Activated CD8-positive, alpha-beta T cell treated with anti-CD3 and anti-CD28 coated beads for 36 hours (primary cell): ENCODE results near the gene ABLIM1. TPM values are rescaled to one million over a fixed set of nuclear protein-coding genes. Genes with fewer than 3 reads are reported as not detected.

ENCODE experiments used
- ATAC-seq: fragments of 200-7000 bp; cut with Tn5 transposase; one replicate; pipeline ENCODE4 v1.10.0; 2021; ENCODE audit warnings: mild to moderate bottlenecking, moderate library complexity
- CTCF ChIA-PET: fragments of 350-600 bp; sonication (Branson Sonifier 250); formaldehyde crosslinking; loops from one replicate; lab custom pipeline; 2021; ENCODE audit warnings: antibody characterized with exemption; lab: Charles Lee
- POLR2A ChIA-PET: fragments of 350-600 bp; sonication (Branson Sonifier 250); formaldehyde crosslinking; loops from one replicate; lab custom pipeline; 2021; ENCODE audit warnings: antibody characterized with exemption; lab: Charles Lee
- DNase-seq: peaks from one replicate; pipeline ENCODE4 v3.0.0-alpha.2; 2020
- H3K27ac Mint-ChIP-seq: one replicate; pipeline ENCODE4 v1.8.0; 2021; ENCODE audit warnings: mild to moderate bottlenecking, mixed read lengths
- H3K27me3 Mint-ChIP-seq: one replicate; pipeline ENCODE4 v1.8.0; 2021; ENCODE audit warnings: mixed read lengths
- H3K36me3 Mint-ChIP-seq: one replicate; pipeline ENCODE4 v1.8.0; 2021; ENCODE audit warnings: low read depth, mixed read lengths
- H3K4me1 Mint-ChIP-seq: one replicate; pipeline ENCODE4 v1.8.0; 2021; ENCODE audit warnings: low read depth, mixed read lengths
- H3K4me3 Mint-ChIP-seq: one replicate; pipeline ENCODE4 v1.8.0; 2021; ENCODE audit warnings: mild to moderate bottlenecking, moderate library complexity, mixed read lengths
- H3K9me3 Mint-ChIP-seq: one replicate; pipeline ENCODE4 v1.8.0; 2021; ENCODE audit warnings: mixed read lengths
- CTCF ChIP-seq: fragments of 200-600 bp; IDR thresholded peaks from one replicate; pipeline ENCODE4 v1.8.0; 2022; ENCODE audit warnings: antibody characterized with exemption, mild to moderate bottlenecking
- intact Hi-C: fragments of 100-400 bp; cut with micrococcal nuclease; formaldehyde crosslinking; loops from one replicate; pipeline ENCODE4 v1.10.0; 2022
- total RNA-seq, 2 experiments: library from RNA; stranded (reverse); gene quantifications; one replicate each; pipeline ENCODE4 v1.2.3, GENCODE V29; 2021

The ABLIM1 gene
- total RNA-seq, 2 experiments from 2014 or later: 148 to 155 TPM

GRCh38 chr10:114478281-114478680 lies 179.8 kb downstream of the ABLIM1 start:
- H3K4me1 Mint-ChIP-seq: peaks cover 64% of the 10 kb centered on the region
- no peak for DNase-seq
- H3K9me3 Mint-ChIP-seq: no peaks in the 10 kb centered on the region
- peak overlapping the region; percentile 3 for H3K27ac Mint-ChIP-seq
- ChIA-PET POLR2A (interaction anchor here (0.6 kb wide), 1 partner anchor 63 kb away, joined by 3 read pairs; no protein-coding TSS in a partner anchor), CTCF (interaction anchor here (1.8 to 1.9 kb wide), 2 partner anchors 10 to 71 kb away, joined by 5 to 8 read pairs; no protein-coding TSS in a partner anchor)
- H3K27me3 Mint-ChIP-seq: no peaks in the 10 kb centered on the region
- peaks cover 30% of the 10 kb centered on the region for H3K36me3 Mint-ChIP-seq
- TF ChIP-seq CTCF: no peak
- ATAC-seq: no peak
- H3K4me3 Mint-ChIP-seq: no peak overlapping the region
- intact Hi-C loops: loop anchor here (10.0 kb wide), 2 partner anchors 217 to 307 kb away; no protein-coding TSS in a partner anchor

GRCh38 chr10:114477285-114477684 lies 180.8 kb downstream of the ABLIM1 start:
- H3K27ac Mint-ChIP-seq: peak overlapping the region; percentile 47
- no peak overlapping the region for H3K4me3 Mint-ChIP-seq
- ChIA-PET POLR2A (interaction anchor here (1.1 to 1.4 kb wide), 4 partner anchors 9 to 63 kb away, joined by 3 read pairs; no protein-coding TSS in a partner anchor), CTCF (interaction anchor here (1.9 kb wide), 1 partner anchor 72 kb away, joined by 8 read pairs; no protein-coding TSS in a partner anchor)
- no peaks in the 10 kb centered on the region for H3K27me3 Mint-ChIP-seq
- H3K36me3 Mint-ChIP-seq: peaks cover 25% of the 10 kb centered on the region
- DNase-seq (no peak), ATAC-seq (peak; percentile 31)
- H3K4me1 Mint-ChIP-seq: peaks cover 68% of the 10 kb centered on the region
- intact Hi-C loops: loop anchor here (10.0 kb wide), 2 partner anchors 218 to 308 kb away; no protein-coding TSS in a partner anchor
- H3K9me3 Mint-ChIP-seq: no peaks in the 10 kb centered on the region
- no peak for TF ChIP-seq CTCF

- ChIA-PET CTCF (interaction anchor here (6.1 to 6.7 kb wide), 2 partner anchors 12 to 75 kb away, joined by 51 to 133 read pairs; no protein-coding TSS in a partner anchor), POLR2A (no interaction called here)
- peaks cover 15% of the 10 kb centered on the region for H3K36me3 Mint-ChIP-seq
- no peak overlapping the region for H3K4me3 Mint-ChIP-seq
- intact Hi-C loops: loop anchor here (10.0 kb wide), 2 partner anchors 220 to 310 kb away; no protein-coding TSS in a partner anchor
- no peaks in the 10 kb centered on the region for H3K9me3 Mint-ChIP-seq
- TF ChIP-seq CTCF: no peak
- H3K27me3 Mint-ChIP-seq: no peaks in the 10 kb centered on the region
- ATAC-seq (no peak), DNase-seq (no peak)
- peaks cover 51% of the 10 kb centered on the region for H3K4me1 Mint-ChIP-seq
- peak overlapping the region; percentile 59 for H3K27ac Mint-ChIP-seq
These were observed 183.1 kb downstream of the ABLIM1 start for GRCh38 chr10:114474989-114475388.

- CTCF ChIA-PET: interaction anchor here (0.7 to 6.7 kb wide), 7 partner anchors 12 to 221 kb away, joined by 3 to 133 read pairs (median 9); no protein-coding TSS in a partner anchor
- ATAC-seq (no peak), DNase-seq (no peak)
- H3K4me3 Mint-ChIP-seq: no peak overlapping the region
- peaks cover 11% of the 10 kb centered on the region for H3K36me3 Mint-ChIP-seq
- POLR2A ChIA-PET: no interaction called here
- TF ChIP-seq CTCF: no peak
- no peaks in the 10 kb centered on the region for H3K9me3 Mint-ChIP-seq
- H3K4me1 Mint-ChIP-seq: peaks cover 40% of the 10 kb centered on the region
- peak overlapping the region; percentile 69 for H3K27ac Mint-ChIP-seq
- no peaks in the 10 kb centered on the region for H3K27me3 Mint-ChIP-seq
- intact Hi-C loops: loop anchor here (10.0 kb wide), 2 partner anchors 221 to 311 kb away; no protein-coding TSS in a partner anchor
These were observed 184.3 kb downstream of the ABLIM1 start for GRCh38 chr10:114473776-114474175.

GRCh38 chr10:114472877-114473253 lies 185.2 kb downstream of the ABLIM1 start:
- intact Hi-C loops: loop anchor here (10.0 kb wide), 2 partner anchors 222 to 312 kb away; no protein-coding TSS in a partner anchor
- no peaks in the 10 kb centered on the region for H3K9me3 Mint-ChIP-seq
- H3K27ac Mint-ChIP-seq: peak overlapping the region; percentile 28
- H3K27me3 Mint-ChIP-seq: no peaks in the 10 kb centered on the region
- ATAC-seq (no peak), DNase-seq (no peak)
- no peak for TF ChIP-seq CTCF
- H3K4me3 Mint-ChIP-seq: no peak overlapping the region
- peaks cover 33% of the 10 kb centered on the region for H3K4me1 Mint-ChIP-seq
- POLR2A ChIA-PET: interaction anchor here (1.0 to 2.1 kb wide), 2 partner anchors 11 to 51 kb away, joined by 3 to 6 read pairs; no protein-coding TSS in a partner anchor
- peaks cover 11% of the 10 kb centered on the region for H3K36me3 Mint-ChIP-seq
- CTCF ChIA-PET: interaction anchor here (0.6 to 6.7 kb wide), 11 partner anchors 9 to 222 kb away, joined by 3 to 133 read pairs (median 28); no protein-coding TSS in a partner anchor
